Neural cell (in vitro differentiated cells): ENCODE results near the gene RIC1. TPM values are rescaled to one million over a fixed set of nuclear protein-coding genes. Genes with fewer than 3 reads are reported as not detected.
"Not testable (repeated sequence)": the region's sequence is repeated elsewhere in the genome, so short reads cannot be mapped to it uniquely, and the experiment has no call there.

Source experiments
- H2AFZ ChIP-seq: fragments of 200-600, 300-800 bp; sonication (generic), shearing (Covaris generic); 2 replicates; pipeline ENCODE4 v1.6.0; 2014; ENCODE audit warnings: low read depth, mild to moderate bottlenecking, antibody characterized with exemption, low read length, moderate library complexity
- H3F3A ChIP-seq: fragments of 200-600 bp; shearing (Covaris generic); 2 replicates; pipeline ENCODE4 v1.6.1; 2016; ENCODE audit warnings: mild to moderate bottlenecking, moderate library complexity, mixed read lengths, antibody characterized with exemption, low read length; ENCODE audit not compliant: insufficient read depth, poor library complexity, severe bottlenecking
- H3K27ac ChIP-seq: fragments of 200-600, 300-800 bp; sonication (generic), shearing (Covaris generic); 2 replicates; pipeline ENCODE4 v1.5.1; 2014; ENCODE audit warnings: mild to moderate bottlenecking, low read length, moderate library complexity
- H3K27me3 ChIP-seq: fragments of 300-800, 200-600 bp; sonication (generic), shearing (Covaris generic); 2 replicates; pipeline ENCODE4 v1.6.0; 2014; ENCODE audit warnings: mild to moderate bottlenecking, low read depth, low read length, moderate library complexity; ENCODE audit not compliant: insufficient read depth
- H3K36me3 ChIP-seq: fragments of 300-800, 200-600 bp; sonication (generic), shearing (Covaris generic); 2 replicates; pipeline ENCODE4 v1.5.1; 2014; ENCODE audit warnings: mild to moderate bottlenecking, antibody characterized with exemption, low read length, moderate library complexity; ENCODE audit not compliant: insufficient read depth
- H3K4me2 ChIP-seq: fragments of 300-800, 200-600 bp; sonication (generic), shearing (Covaris generic); 2 replicates; pipeline ENCODE4 v1.6.0; 2014; ENCODE audit warnings: mild to moderate bottlenecking, low read length
- H3K4me3 ChIP-seq: fragments of 300-800, 200-600 bp; sonication (generic), shearing (Covaris generic); 2 replicates; pipeline ENCODE4 v1.5.1; 2014; ENCODE audit warnings: mild to moderate bottlenecking, low read length, moderate library complexity
- H3K79me2 ChIP-seq: fragments of 200-600 bp; shearing (Covaris generic); replicated peaks from 2 replicates; pipeline ENCODE4 v1.6.0; 2014; ENCODE audit warnings: mild to moderate bottlenecking, low read length, moderate library complexity; ENCODE audit not compliant: insufficient read depth
- H3K9ac ChIP-seq: fragments of 300-800, 200-600 bp; sonication (generic), shearing (Covaris generic); 2 replicates; pipeline ENCODE4 v1.6.1; 2016; ENCODE audit warnings: mild to moderate bottlenecking, low read length, mixed read lengths
- H3K9me2 ChIP-seq: fragments of 200-600 bp; shearing (Covaris generic); 2 replicates; pipeline ENCODE4 v1.6.1; 2016; ENCODE audit warnings: mild to moderate bottlenecking, low read length, mixed read lengths; ENCODE audit not compliant: insufficient read depth
- H3K9me3 ChIP-seq: fragments of 200-600, 300-800 bp; sonication (generic), shearing (Covaris generic); 2 replicates; pipeline ENCODE4 v1.6.1; 2016; ENCODE audit warnings: mild to moderate bottlenecking, mixed run types, low read length, moderate library complexity, mixed read lengths
- H4K20me1 ChIP-seq: fragments of 200-600 bp; shearing (Covaris generic); 2 replicates; pipeline ENCODE4 v1.6.1; 2016; ENCODE audit warnings: mild to moderate bottlenecking, mixed run types; ENCODE audit not compliant: insufficient read depth
- EP300 ChIP-seq: fragments of 450-650 bp; conservative IDR thresholded peaks from 2 replicates; pipeline ENCODE4 v1.6.1; 2014; ENCODE audit warnings: antibody characterized with exemption, mild to moderate bottlenecking, moderate library complexity; ENCODE audit not compliant: poor library complexity, severe bottlenecking
- EZH2 ChIP-seq: fragments of 200-600, 300-800 bp; shearing (Covaris generic), sonication (generic); IDR thresholded peaks from 2 replicates; pipeline ENCODE4 v1.6.1; 2014; ENCODE audit warnings: antibody characterized with exemption, low read length, borderline replicate concordance, mild to moderate bottlenecking; ENCODE audit not compliant: insufficient read depth, poor library complexity, severe bottlenecking
- MXI1 ChIP-seq: fragments of 450-650 bp; conservative IDR thresholded peaks from 2 replicates; pipeline ENCODE4 v1.6.1; 2014; ENCODE audit warnings: antibody characterized with exemption, mild to moderate bottlenecking; ENCODE audit not compliant: poor library complexity, severe bottlenecking
- POLR2AphosphoS5 ChIP-seq: IDR thresholded peaks from 2 replicates; pipeline ENCODE4 v1.6.1; 2012
- RAD21 ChIP-seq: fragments of 450-650 bp; conservative IDR thresholded peaks from 2 replicates; pipeline ENCODE4 v1.6.1; 2014; ENCODE audit warnings: antibody characterized with exemption, mild to moderate bottlenecking, moderate library complexity
- SMC3 ChIP-seq: fragments of 450-650 bp; conservative IDR thresholded peaks from 2 replicates; pipeline ENCODE4 v1.6.1; 2014; ENCODE audit warnings: antibody characterized with exemption, mild to moderate bottlenecking, moderate library complexity; ENCODE audit not compliant: poor library complexity
- TAF1 ChIP-seq: IDR thresholded peaks from 2 replicates; pipeline ENCODE4 v1.6.1; 2012; ENCODE audit warnings: low read depth
- polyA plus RNA-seq: library from polyadenylated mRNA; depleted of rRNA; stranded (reverse); fragments of >200 nt; gene quantifications from 2 replicates; pipeline ENCODE4 v1.2.3, GENCODE V29; 2014
- TF ChIP-seq, protein P1 (sequence below): fragments of 450-650 bp; IDR thresholded peaks from 2 replicates; pipeline ENCODE4 v1.5.1; 2014; ENCODE audit warnings: antibody characterized with exemption, mild to moderate bottlenecking, moderate library complexity; ENCODE audit not compliant: poor library complexity, severe bottlenecking
- TF ChIP-seq, protein P2 (sequence below): IDR thresholded peaks from 2 replicates; pipeline ENCODE4 v1.6.1; 2012; ENCODE audit warnings: borderline replicate concordance

RIC1 gene
- polyA plus RNA-seq, 1 donor from 2014 or later, result 9.9 TPM

DNA sequence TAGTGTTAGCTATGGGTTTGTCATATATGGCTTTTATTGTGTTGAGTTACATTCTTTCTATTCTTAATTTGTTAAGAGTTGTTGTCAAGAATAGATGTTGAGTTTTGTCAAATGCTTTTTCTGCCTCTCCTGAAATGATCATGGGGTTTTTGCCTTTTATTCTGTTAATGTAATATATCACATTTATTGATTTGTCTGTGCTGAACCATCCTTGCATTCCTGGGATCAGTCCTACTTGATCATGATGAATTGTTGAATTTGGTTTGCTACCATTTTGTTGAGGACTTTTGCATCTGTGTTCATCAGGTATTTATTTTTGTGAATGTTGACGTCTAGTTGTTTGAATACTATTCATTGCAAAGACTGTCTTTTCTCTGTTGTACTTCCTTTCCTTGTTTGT, 23.9 kb downstream of the RIC1 start:
- Histone ChIP-seq H3K27me3 (no peaks in the 10 kb centered on the region), H3K4me3 (no peak overlapping the region), H3K27ac (no peak overlapping the region), H3F3A (no peaks in the 10 kb centered on the region), H3K9me2 (no peaks in the 10 kb centered on the region), H3K9ac (no peak overlapping the region), H3K79me2 (peaks cover 29% of the 10 kb centered on the region), H2AFZ (no peak overlapping the region), H4K20me1 (no peaks in the 10 kb centered on the region), H3K4me2 (no peak overlapping the region), H3K9me3 (peaks cover 13% of the 10 kb centered on the region), H3K36me3 (no peaks in the 10 kb centered on the region)
- TF ChIP-seq, protein P1, sequence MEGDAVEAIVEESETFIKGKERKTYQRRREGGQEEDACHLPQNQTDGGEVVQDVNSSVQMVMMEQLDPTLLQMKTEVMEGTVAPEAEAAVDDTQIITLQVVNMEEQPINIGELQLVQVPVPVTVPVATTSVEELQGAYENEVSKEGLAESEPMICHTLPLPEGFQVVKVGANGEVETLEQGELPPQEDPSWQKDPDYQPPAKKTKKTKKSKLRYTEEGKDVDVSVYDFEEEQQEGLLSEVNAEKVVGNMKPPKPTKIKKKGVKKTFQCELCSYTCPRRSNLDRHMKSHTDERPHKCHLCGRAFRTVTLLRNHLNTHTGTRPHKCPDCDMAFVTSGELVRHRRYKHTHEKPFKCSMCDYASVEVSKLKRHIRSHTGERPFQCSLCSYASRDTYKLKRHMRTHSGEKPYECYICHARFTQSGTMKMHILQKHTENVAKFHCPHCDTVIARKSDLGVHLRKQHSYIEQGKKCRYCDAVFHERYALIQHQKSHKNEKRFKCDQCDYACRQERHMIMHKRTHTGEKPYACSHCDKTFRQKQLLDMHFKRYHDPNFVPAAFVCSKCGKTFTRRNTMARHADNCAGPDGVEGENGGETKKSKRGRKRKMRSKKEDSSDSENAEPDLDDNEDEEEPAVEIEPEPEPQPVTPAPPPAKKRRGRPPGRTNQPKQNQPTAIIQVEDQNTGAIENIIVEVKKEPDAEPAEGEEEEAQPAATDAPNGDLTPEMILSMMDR, result no peak
- TF ChIP-seq TAF1 (no peak), RAD21 (no peak), MXI1 (no peak), EZH2 (no peak), POLR2AphosphoS5 (no peak), SMC3 (no peak), EP300 (no peak)
- TF ChIP-seq, protein P2, sequence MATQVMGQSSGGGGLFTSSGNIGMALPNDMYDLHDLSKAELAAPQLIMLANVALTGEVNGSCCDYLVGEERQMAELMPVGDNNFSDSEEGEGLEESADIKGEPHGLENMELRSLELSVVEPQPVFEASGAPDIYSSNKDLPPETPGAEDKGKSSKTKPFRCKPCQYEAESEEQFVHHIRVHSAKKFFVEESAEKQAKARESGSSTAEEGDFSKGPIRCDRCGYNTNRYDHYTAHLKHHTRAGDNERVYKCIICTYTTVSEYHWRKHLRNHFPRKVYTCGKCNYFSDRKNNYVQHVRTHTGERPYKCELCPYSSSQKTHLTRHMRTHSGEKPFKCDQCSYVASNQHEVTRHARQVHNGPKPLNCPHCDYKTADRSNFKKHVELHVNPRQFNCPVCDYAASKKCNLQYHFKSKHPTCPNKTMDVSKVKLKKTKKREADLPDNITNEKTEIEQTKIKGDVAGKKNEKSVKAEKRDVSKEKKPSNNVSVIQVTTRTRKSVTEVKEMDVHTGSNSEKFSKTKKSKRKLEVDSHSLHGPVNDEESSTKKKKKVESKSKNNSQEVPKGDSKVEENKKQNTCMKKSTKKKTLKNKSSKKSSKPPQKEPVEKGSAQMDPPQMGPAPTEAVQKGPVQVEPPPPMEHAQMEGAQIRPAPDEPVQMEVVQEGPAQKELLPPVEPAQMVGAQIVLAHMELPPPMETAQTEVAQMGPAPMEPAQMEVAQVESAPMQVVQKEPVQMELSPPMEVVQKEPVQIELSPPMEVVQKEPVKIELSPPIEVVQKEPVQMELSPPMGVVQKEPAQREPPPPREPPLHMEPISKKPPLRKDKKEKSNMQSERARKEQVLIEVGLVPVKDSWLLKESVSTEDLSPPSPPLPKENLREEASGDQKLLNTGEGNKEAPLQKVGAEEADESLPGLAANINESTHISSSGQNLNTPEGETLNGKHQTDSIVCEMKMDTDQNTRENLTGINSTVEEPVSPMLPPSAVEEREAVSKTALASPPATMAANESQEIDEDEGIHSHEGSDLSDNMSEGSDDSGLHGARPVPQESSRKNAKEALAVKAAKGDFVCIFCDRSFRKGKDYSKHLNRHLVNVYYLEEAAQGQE, result no peak

DNA sequence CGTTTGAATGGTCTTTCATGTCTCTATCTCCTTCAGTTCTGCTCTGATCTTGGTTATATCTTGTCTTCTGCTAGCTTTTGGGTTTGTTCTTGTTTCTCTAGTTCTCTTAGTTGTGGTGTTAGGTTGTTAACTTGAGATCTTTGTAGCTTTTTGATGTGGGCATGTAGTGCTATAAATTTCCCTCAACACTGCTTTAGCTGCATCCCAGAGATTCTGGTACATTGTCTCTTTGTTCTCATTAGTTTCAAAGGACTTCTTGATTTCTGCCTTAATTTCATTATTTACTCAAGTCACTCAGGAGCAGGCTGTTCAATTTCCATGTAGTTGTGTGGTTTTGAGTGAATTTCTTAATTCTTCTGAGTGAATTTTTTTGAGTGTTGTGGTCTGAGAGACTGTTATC, 33.9 kb downstream of the RIC1 start:
- not testable (repeated sequence) for H3K4me2 ChIP-seq, H3K9ac ChIP-seq, H4K20me1 ChIP-seq, H3F3A ChIP-seq, H3K9me2 ChIP-seq, H3K27ac ChIP-seq, H3K9me3 ChIP-seq, H3K27me3 ChIP-seq, H2AFZ ChIP-seq, H3K4me3 ChIP-seq, H3K36me3 ChIP-seq
- H3K79me2 ChIP-seq, result peaks cover 12% of the 10 kb centered on the region

DNA sequence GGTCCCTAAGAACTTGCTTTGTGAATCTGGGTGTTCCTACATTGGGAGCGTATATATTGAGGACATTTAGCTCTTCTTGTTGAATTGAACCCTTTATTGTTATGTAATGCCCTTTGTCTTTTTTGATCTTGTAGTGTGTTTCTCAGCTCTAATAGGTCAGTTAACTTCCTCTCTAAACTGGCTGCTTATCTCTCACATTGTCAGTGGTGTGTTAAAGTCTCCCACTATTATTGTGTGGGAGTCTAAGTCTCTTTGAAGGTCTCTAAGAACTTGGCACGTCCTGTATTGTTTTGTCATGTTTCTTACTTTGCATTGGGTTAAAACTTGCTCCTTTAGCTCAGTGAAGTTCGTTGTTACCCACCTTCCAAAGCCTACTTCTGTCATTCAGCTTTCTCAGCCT, 36.2 kb downstream of the RIC1 start:
- H2AFZ ChIP-seq, result no peak overlapping the region
- H3K79me2 ChIP-seq, result peaks cover 12% of the 10 kb centered on the region
- TF ChIP-seq EP300, result no peak
- TF ChIP-seq, protein P1, result no peak
- TF ChIP-seq RAD21, result no peak
- no peak for TF ChIP-seq POLR2AphosphoS5
- TF ChIP-seq EZH2, result no peak
- TF ChIP-seq, protein P2, result no peak
- no peak for TF ChIP-seq TAF1
- no peak for TF ChIP-seq MXI1
- no peak for TF ChIP-seq SMC3
- H3K4me2 ChIP-seq, result no peak overlapping the region
- no peaks in the 10 kb centered on the region for H3K36me3 ChIP-seq
- no peak overlapping the region for H3K27ac ChIP-seq
- H3K27me3 ChIP-seq, result no peaks in the 10 kb centered on the region
- no peaks in the 10 kb centered on the region for H3F3A ChIP-seq
- no peaks in the 10 kb centered on the region for H3K9me2 ChIP-seq
- H3K4me3 ChIP-seq, result no peak overlapping the region
- H3K9me3 ChIP-seq, result peaks cover 3% of the 10 kb centered on the region
- no peaks in the 10 kb centered on the region for H4K20me1 ChIP-seq
- no peak overlapping the region for H3K9ac ChIP-seq
